A673 (cell line): ENCODE results near the gene FMNL3. TPM values are rescaled to one million over a fixed set of nuclear protein-coding genes. Genes with fewer than 3 reads are reported as not detected.

Experiments used
- BruUV-seq: library from RNA; stranded (reverse); fragments of 400-500 nt; replicated peaks from 2 replicates; lab custom pipeline; 2021; lab: Mats Ljungman, UMichigan
- CTCF ChIA-PET: fragments of 300-600 bp; sonication (Branson Sonifier 250); formaldehyde crosslinking; loops from one replicate; lab custom pipeline; 2022; ENCODE audit warnings: antibody characterized with exemption; lab: Charles Lee
- POLR2A ChIA-PET: fragments of 300-600 bp; sonication (Branson Sonifier 250); formaldehyde crosslinking; loops from one replicate; lab custom pipeline; 2022; ENCODE audit warnings: antibody characterized with exemption; ENCODE audit not compliant: low non-redundant PET; lab: Charles Lee
- DNase-seq: peaks from one replicate; pipeline ENCODE4 v3.0.0-alpha.2; 2015; ENCODE audit warnings: low spot score
- H3K27ac ChIP-seq: fragments of 200-600 bp; sonication (generic); 2 replicates; pipeline ENCODE4 v1.5.1; 2016; ENCODE audit warnings: mixed run types, low read depth, mild to moderate bottlenecking, mixed read lengths, antibody characterized with exemption, low read length; ENCODE audit not compliant: poor library complexity, severe bottlenecking
- H3K27me3 ChIP-seq: fragments of 200-600 bp; sonication (generic); replicated peaks from 2 replicates; pipeline ENCODE4 v1.6.1; 2017; ENCODE audit warnings: mixed run types, low read depth, mild to moderate bottlenecking, mixed read lengths, antibody characterized with exemption, low read length; ENCODE audit not compliant: insufficient read depth, poor library complexity
- H3K36me3 ChIP-seq: fragments of 200-600 bp; sonication (generic); 2 replicates; pipeline ENCODE4 v1.6.1; 2016; ENCODE audit warnings: mixed run types, mild to moderate bottlenecking, mixed read lengths, antibody characterized with exemption, low read length; ENCODE audit not compliant: insufficient read depth, poor library complexity, severe bottlenecking
- H3K4me1 ChIP-seq: fragments of 200-600 bp; sonication (generic); 2 replicates; pipeline ENCODE4 v1.6.1; 2017; ENCODE audit warnings: mixed run types, mild to moderate bottlenecking, mixed read lengths, antibody characterized with exemption, low read length; ENCODE audit not compliant: insufficient read depth, poor library complexity, severe bottlenecking
- H3K4me3 ChIP-seq: fragments of 200-600 bp; sonication (generic); 2 replicates; pipeline ENCODE4 v1.5.1; 2016; ENCODE audit warnings: low read depth, mixed run types, mild to moderate bottlenecking, mixed read lengths, low read length; ENCODE audit not compliant: poor library complexity, severe bottlenecking
- H3K9me3 ChIP-seq: fragments of 200-600 bp; sonication (generic); 2 replicates; pipeline ENCODE4 v1.6.1; 2016; ENCODE audit warnings: mixed run types, low read depth, mild to moderate bottlenecking, mixed read lengths, antibody characterized with exemption, low read length; ENCODE audit not compliant: poor library complexity, severe bottlenecking
- CTCF ChIP-seq: fragments of 300-800, 200-600 bp; sonication (generic); conservative IDR thresholded peaks from 2 replicates; pipeline ENCODE4 v1.5.1; 2017; ENCODE audit warnings: low read depth, mild to moderate bottlenecking, antibody characterized with exemption, low read length, moderate library complexity, mixed read lengths
- EZH2 ChIP-seq: fragments of 200-600 bp; sonication (generic); IDR thresholded peaks from 2 replicates; pipeline ENCODE4 v1.6.1; 2017; ENCODE audit warnings: borderline replicate concordance, low read depth, mild to moderate bottlenecking, mixed read lengths, antibody characterized with exemption, low read length; ENCODE audit not compliant: poor library complexity, severe bottlenecking
- intact Hi-C: fragments of 100-400 bp; cut with micrococcal nuclease; formaldehyde crosslinking; loops from one replicate; pipeline ENCODE4 v1.10.0; 2022; ENCODE audit not compliant: unreplicated experiment
- total RNA-seq: library from RNA; stranded (reverse); gene quantifications from 2 replicates; pipeline ENCODE4 v1.2.3, GENCODE V29; 2021

FMNL3 gene
- total RNA-seq, 1 experiment from 2014 or later, result 22.0 TPM

DNA sequence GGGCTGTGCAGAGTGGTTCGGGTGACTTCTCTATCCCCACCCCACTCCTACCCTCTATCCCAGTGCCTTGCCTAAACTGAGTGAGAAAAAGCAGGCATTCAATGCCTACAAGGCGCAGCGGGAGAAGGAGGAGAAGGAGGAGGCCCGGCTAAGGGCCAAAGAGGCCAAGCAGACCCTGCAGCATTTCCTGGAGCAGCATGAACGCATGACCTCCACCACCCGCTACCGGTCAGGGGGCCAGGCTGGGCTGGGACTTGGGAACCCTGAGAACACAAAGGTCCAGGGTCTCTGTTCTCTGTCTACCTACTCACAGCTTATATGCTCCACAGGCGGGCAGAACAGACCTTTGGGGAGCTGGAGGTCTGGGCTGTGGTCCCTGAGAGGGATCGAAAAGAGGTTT is 72.2 kb downstream of the FMNL3 start:
- no peaks in the 10 kb centered on the region for H3K9me3 ChIP-seq
- intact Hi-C loops, result no loop called here
- H3K36me3 ChIP-seq, result no peaks in the 10 kb centered on the region
- ChIA-PET POLR2A (no interaction called here), CTCF (interaction anchor here (0.9 kb wide), 1 partner anchor 204 kb away, joined by 3 read pairs; no protein-coding TSS in a partner anchor)
- BruUV-seq, result no TSS peak
- no peaks in the 10 kb centered on the region for H3K27me3 ChIP-seq
- no peak for TF ChIP-seq CTCF
- TF ChIP-seq EZH2, result no peak
- no peak for DNase-seq
- no peak overlapping the region for H3K4me3 ChIP-seq
- no peak overlapping the region for H3K27ac ChIP-seq
- H3K4me1 ChIP-seq, result no peaks in the 10 kb centered on the region

GRCh38 chr12:49633703-49634345 is 73.4 kb downstream of the FMNL3 start:
- Histone ChIP-seq H3K4me3 (no peak overlapping the region), H3K4me1 (no peaks in the 10 kb centered on the region), H3K27ac (no peak overlapping the region), H3K36me3 (no peaks in the 10 kb centered on the region), H3K9me3 (no peaks in the 10 kb centered on the region), H3K27me3 (no peaks in the 10 kb centered on the region)
- ChIA-PET POLR2A (no interaction called here), CTCF (interaction anchor here (1.1 kb wide), 1 partner anchor 108 kb away, joined by 3 read pairs; the partner anchor contains the start of gene TMBIM6)
- intact Hi-C loops, result no loop called here
- TF ChIP-seq CTCF, result no peak
- TF ChIP-seq EZH2, result no peak
- DNase-seq, result no peak
- BruUV-seq, result no TSS peak

DNA sequence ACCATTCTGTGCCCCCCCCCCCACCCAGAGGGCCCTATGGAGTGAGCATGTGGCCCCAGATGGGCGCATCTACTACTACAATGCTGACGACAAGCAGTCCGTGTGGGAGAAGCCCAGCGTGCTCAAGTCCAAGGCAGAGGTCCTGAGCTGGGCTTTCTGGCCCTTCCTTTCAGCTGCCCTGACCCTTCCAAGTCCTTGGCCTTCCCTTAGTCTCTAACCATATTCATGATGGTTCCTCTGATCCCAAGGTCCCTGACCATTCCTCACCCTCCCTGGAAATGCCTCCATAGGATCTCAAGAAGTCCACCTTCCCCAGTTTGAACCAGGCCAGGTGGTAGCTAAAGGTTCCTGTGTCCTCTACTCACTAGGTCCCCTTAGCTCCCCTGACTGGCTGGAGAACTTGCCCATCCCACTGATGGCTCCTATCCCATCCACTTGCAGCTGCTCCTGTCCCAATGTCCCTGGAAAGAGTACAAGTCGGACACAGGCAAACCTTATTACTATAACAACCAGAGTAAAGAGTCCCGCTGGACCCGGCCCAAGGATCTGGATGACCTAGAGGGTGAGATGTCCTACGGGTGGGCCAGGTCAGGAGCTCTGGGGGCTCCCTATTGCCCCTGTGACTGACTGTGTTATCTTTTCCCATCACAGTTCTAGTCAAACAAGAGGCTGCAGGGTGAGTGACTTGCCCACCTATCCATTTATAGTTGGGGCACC is 74.1 kb downstream of the FMNL3 start:
- Histone ChIP-seq H3K4me1 (no peaks in the 10 kb centered on the region), H3K27ac (no peak overlapping the region), H3K36me3 (no peaks in the 10 kb centered on the region), H3K4me3 (no peak overlapping the region), H3K27me3 (no peaks in the 10 kb centered on the region), H3K9me3 (no peaks in the 10 kb centered on the region)
- intact Hi-C loops, result no loop called here
- no peak for DNase-seq
- ChIA-PET POLR2A (no interaction called here), CTCF (interaction anchor here (1.1 kb wide), 1 partner anchor 108 kb away, joined by 3 read pairs; the partner anchor contains the start of gene TMBIM6)
- TF ChIP-seq EZH2, result no peak
- TF ChIP-seq CTCF, result no peak
- no TSS peak for BruUV-seq
